NCI-H510A (cell line): ENCODE measurements around the gene MEF2D.

ENCODE experiments used
- DNase-seq: peaks from one replicate; lab custom pipeline; 2025; lab: John Stamatoyannopoulos, UW

Gene MEF2D

DNA sequence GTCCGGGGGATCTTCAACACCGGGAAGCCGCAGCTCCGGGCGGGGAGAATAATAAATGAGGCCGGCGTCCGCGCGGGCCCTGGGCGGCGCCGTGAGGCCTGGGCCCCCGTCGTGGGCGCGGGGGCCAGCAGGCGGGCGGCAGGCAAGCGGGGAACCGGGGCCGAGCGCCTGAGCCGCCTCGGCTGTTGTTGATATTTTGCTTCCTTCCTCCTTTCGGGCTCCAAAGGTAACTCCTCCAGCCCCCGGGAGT is at the start of gene MEF2D:
TSS of gene MEF2D (minus strand) at position 233 of the 250 bp plus-strand sequence. CDS start 17,483 bp downstream, outside the sequence.
- DNase-seq = no peak

DNA sequence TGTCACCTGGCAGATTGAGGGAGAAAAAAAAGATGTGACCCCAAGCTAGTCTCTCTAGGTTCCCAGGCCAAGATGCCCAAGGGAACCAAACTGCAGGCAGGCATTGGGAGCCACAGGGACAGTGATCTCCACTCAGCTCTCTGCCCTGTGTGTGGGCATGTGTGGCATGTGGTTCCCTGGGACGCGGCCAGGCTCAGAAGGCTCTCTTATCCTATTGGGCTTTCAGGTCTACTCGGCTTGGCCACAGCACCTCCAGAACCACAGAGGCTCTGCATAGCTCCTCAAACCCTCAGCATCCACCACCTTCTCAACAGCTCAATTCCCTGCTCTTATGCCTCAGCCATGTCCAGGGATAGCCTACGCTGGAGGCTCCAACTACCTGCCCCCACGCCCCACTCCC is 49.8 kb upstream of the MEF2D start:
- no peak for DNase-seq

DNA sequence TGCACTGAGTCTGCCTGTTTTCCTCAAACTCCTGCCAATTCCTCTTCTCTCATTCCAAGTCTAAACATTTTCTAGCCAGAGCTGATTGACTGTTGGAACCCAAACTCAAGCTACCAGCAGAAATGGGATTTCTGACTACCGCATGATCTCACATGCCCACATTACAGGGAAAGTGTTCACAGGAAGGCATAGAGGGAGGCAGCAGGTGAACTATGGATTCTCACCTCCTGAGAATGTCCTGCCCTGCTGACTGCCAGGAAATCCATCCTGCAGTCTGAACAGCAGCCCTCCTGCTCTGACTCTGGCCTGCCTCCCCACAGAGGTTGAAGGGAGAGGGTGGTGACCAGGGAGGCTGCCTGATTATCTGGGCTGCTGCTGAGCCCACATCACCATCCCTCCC is 49.3 kb upstream of the MEF2D start:
- DNase-seq = no peak

DNA sequence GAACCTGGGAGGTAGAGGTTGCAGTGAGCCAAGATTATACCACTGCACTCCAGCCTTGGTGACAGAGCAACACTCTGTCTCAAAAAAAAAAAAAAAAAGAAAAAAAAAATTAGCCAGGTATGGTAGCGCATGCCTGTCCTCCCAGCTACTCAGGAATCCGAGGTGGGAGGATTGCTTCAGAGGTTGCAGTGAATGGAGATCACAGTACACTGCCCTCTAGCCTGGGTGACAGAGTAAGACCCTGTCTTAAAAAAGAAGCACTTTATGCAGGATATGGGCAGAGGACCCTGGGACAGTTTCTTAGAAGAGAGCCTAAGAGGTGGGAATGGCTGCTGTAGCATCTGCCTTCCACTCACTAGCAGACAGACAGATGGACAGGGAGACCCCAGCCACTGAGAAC is 48.8 kb upstream of the MEF2D start:
- DNase-seq = no peak

DNA sequence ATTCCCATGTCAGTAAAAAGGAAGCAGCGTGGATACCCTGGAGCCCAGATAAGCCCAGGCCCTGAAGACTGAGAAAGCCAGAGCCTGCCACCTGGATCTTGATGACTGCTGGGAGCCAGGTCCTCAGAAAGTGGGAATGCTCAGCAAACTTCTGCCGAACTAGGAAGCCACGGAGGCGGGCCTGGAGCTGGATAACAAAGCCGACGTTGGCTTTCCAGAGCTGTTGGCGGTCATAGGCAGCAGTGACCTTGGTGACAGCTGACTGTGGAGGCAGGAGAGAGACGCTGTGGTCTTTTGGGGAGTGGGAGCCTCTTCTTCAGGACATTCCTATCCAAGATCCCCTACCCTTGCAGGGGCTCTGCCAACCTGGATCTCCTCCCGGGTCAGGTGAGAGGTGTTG is 47.4 kb upstream of the MEF2D start:
- DNase-seq = no peak

DNA sequence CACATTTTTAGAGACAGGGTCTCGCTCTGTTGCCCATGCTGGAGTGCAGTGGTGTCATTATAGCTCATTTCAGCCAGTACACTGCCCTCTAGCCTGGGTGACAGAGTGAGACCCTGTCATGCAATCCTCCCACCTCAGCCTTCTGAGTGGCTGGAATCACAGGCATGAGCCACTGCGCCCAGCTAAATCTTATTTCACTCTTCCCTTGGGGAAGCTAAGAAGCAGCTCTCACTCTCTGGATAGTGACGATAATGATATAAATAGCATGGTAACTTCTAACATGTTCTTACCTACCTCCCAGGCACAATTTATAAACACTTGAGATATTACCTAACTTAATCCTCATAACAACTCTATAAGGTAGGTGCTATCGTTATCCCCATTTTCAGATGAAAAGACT is 46.9 kb upstream of the MEF2D start:
- no peak for DNase-seq

DNA sequence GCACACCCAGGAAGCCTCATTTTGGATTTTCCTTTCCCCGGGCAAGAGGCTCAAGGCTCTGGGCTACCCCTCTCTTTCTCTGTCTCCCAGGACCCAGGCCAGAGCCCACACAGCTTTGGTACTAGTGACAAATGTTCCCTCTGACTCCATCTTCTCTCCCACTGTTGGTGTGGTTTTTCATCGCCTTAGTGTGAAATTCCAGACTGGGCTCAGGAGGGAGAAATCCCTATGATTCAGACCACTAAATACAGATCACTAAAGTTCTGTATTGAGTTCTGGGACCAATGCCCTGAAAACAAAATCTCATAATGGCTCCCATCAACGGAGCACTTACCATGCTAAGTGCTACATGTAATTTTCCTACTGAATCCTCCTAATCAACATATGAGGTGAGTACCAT is 45.7 kb upstream of the MEF2D start:
- DNase-seq = no peak

DNA sequence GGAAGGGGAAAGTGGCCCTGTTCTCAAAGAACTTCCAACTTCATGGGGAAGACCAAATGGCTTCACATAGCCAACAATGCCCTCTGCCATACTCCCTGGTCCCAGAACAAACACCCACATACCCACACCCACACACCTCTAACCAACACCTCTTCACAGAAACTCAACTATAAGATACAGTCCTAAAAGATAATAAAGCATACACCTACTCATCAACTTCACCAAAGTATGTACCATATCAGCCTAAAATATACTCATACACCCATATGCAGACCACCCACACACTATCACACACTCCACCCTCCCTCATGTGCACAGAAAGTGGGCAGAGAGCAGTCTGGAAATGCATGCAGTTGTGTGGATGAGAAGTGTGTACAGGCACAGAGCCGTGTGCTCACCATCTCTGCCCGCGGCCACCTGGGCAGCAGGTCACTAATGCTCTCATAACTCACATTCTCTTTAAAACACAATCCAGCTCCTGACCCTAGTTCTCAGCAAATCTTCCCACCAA is 44.1 kb upstream of the MEF2D start:
- no peak for DNase-seq

DNA sequence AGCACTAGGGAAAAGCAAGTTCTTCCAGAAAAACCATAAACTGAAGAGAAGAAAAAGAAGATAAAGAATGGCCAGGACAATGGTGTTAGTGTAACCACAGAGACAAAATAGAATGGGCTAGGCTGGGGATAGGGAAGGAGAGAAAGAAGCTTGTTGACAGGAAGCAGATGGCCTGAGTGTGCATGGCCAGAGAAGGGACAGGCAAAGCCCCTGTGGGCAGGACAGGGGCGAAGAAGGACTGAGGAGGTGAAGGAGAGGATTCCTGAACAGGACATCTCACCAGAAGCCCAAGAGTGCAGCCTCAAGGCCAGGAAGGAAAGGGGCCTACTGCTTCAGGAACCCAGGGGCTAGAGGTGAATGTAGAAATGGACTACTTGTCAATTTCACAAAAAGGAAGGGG is 42.5 kb upstream of the MEF2D start:
- DNase-seq = no peak

DNA sequence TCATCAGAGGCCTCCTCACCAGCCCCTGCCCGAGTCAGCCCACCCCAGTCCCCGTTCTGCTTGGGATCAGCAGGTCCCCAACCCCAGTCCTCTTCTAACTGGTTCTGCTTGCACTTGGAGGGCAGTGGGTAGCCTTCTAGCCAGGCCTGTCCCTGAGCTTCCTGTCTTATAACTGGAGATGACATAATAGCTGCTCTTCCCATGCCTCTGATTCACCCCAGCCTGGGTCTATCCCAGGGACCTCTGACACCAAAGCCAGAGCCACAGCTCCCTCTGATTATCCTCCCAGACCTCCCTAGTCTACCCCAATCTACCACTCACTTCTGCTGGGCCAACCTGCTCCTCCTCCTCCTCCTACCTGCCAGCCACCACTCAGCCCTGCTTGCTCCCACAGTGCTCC is 40.4 kb upstream of the MEF2D start:
- no peak for DNase-seq

DNA sequence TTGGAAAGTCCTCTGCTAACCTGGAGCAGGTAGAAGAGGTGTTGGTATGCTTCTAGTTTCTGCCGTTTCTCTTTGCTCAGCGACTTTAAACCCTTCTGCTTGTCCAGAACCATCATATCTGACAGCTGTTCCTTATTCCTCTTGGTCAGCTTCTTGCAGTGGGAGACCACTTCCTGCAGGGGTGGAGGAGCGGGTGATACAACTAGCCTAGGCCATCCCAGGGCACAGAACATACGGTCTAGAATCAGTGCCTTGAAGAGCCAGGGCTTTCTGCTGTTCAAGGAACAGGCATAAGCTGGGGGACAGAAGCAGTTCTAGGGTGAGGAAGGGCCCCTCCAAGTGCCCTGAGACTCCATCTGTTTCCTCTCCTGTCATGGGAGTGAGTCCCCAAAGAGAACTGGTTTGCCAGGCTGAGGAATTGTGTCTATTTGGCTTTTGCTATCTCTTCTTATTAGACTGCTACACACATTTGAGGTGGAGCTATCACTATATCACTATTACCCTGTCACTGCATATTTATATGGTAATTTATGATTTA is 39.3 kb upstream of the MEF2D start:
- no peak for DNase-seq

DNA sequence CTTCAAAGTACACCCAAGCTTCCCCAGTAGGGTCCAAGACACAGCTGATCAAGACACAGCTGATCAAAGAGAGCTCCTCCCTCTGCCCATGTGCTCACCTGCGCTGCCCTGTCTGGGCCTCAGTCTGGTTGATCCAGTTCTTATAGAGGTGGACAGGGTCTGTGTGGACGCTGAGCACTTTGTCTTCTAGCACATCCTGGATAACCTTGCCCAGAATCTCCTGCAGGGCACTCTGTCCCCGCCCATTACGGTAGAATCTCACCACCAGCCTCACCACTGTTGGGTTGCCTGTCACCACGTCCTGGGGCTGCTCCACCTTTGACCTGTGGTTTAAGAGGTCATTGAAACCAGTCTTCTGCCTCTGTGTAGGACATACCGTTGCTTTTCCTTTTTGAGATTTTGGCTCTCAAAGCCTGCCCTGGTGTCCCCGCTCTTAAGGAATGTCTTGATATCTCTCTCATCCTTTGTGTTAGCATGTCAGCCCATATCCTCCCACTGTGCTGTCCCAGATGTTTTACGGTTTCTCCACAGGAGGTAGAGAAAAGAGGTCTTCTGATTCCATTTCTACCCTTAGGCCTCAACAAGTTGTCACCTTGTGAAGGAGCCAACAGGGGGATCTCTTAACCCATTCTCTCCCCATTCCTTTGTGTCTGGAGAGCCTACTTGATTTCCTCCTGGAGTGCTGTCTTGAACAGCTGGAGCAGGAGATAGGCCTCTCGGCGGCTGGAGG is 38.3 kb upstream of the MEF2D start:
- DNase-seq = no peak

DNA sequence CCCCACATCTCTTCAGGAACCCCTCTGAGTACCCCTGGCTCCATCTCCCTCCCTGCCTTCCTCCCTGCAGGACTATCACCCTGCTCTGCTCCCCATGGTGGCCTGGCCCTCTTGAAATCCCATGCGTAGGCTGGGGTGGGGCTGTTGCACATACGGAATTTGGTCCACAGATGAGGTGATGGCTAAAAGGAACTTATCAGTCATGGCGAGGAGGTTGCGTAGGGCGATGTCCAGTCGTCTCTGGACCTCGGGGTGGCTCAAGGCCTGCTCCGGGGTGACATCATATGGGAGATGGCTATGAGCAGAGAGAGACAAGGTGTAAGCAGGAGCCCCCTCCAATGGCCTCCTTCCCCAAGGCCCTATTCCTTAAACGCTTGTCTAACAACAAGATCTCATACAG is 36.5 kb upstream of the MEF2D start:
- DNase-seq = no peak

DNA sequence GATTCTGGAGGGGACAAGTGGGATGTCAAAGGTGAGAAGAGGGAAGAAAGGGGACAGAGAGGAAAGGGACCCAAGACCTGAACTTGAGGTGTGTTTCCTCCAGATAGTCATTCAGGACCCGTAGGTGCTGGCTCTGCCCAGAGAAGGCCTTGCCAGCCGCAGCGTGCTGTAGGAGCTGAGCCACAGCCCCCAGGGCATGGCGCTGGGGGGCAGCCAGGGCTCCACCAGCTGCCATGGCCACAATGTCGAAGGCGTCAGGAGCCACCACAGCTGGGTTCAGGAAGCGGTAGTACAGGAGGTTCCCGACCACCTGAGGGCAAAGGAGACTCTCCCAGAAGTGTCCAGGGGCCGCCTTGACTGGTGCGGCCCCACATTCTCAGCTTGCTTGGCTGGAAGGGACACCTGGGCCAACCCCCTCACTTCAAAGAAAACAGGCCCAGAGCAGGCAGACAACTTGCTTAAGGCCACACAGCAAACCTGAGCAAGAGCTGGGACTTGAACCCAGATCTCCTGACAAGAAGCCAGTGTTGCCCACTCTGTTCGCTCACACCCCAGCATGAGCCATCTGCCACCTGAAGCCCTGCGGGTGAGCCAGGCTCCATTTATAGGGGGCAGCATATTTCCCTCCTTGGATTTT is 34.0 kb upstream of the MEF2D start:
- DNase-seq = no peak

DNA sequence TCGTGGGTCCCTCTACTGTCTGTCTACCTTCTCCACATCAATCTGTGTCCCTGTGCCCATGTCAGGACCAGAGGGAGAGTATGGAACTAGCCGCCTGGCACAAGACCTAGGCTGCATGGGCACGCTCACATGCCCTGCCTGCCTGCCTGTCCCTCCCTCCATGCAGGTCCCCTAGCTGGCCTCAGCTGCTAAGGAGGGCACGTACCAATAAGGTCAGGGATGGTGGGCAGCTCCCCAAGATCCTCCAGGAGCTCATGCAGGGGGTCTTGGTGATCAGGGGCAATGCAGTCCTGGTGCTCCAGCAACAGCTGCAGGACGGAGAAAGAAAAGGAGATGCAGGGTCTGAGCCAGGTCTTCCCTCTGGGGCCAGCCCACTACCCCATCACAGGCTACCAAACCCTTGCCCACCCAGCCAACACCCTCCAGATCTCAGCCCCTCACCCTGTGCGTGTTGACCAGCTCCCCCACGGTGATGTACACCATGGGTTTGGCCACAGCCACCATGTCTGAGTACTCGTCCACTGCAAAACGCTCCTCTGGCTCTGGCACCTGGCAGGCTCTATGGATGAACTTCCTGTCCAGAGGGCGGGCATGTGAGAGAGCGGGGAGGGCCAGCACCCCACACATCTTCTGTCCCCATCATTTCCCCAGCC is 33.1 kb upstream of the MEF2D start:
- DNase-seq = no peak

DNA sequence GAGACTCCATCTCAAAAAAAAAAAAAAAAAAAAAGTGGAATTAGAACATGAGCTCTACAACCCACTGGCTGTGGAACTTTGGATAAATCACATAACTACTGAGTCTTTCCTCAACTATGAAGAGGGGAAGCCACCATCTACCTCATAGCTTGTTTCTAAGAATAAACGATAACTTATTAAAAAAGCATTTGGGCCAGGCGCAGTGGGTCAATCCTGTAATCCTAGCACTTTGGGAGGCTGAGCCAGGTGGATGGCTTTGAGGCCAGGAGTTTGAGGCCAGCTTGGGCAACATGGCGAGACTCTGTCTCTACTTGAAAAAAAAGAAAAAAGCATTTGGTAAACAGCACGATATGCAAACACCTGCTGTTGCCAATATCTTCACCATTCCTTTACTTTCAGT is 31.8 kb upstream of the MEF2D start:
- DNase-seq = no peak

DNA sequence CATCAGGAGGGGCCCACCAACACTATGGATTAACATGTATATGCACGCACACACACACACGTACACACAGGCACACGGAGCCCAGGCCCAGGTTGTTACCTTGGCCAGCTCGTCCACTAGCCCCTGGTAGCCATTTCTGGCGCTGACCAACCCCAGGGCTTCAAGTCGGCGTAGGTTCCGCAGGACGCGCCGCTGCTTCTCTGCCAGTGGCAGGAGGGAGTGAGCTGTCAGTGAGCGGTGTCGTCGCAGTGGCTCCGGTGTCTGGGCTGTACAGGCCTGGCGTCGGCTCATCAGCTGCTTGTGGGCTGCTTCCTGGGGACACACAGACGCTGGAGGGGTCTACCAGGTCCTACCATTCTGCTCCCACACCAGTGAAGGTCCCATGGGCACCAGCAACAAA is 29.4 kb upstream of the MEF2D start:
- no peak for DNase-seq

DNA sequence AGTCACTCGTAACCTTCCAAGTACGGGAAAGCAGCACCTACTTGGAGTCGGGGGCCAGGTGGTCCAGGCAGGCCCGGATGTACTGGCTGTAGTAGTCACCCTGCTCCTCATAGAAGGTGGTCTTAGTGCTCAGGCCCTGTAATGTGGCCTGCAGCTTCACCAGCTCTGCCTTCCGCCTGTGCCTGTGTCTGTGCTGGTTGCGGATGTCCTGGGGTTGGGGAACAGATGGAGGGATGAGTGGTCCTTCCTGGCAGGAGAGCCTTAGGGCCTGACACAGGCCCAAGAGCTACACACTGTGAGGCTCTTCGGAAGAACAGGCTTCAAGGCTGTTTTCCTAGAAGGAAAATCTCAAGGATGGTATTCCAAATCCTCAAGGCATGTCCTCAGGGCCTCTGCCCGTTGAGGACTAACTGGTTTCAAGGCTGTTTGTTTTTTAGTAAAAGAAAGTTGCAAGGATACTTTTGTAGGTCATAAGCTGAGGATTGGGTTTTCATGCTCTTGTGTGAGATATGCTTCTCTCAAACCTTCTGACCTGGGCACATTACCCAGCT is 28.4 kb upstream of the MEF2D start:
- no peak for DNase-seq

DNA sequence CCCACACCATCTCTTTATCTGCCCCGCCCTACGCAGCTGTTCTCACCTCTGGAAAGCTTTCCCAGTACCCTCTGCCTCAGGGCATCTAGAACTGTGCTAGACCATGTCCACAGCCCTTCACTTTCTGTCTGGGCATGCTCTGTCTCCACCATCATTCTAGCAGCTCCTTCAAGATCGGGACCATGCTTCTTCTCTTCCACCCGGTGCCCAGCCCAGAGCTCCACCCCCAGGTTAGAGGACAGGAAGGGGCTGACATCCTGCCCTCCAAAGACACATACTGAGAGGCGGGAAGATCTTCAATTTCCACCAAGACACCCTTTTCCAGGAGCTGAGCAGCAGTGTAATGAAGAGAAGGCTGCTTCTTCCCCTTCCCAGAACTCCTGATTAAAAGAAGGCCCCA is 27.7 kb upstream of the MEF2D start:
- DNase-seq = no peak

DNA sequence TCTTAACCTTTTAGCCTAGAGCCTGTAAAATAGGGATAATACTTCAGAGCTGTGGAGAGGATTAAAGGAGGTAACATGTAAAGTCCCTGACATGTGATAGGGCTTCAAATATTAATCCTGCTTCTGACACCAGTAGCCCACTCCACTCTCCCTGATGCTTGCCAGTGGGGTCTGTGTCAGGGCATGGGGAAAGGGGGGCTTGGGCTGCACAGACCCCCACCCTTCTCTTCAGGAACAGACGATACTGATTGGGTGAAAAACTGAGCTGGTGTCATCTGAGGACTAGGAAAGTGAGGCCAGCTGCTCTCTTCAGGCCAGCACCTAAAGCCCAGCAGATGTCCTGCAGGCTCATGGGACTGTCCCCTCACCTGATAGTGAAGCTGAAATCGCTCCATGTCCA is 27.0 kb upstream of the MEF2D start:
- DNase-seq = no peak

DNA sequence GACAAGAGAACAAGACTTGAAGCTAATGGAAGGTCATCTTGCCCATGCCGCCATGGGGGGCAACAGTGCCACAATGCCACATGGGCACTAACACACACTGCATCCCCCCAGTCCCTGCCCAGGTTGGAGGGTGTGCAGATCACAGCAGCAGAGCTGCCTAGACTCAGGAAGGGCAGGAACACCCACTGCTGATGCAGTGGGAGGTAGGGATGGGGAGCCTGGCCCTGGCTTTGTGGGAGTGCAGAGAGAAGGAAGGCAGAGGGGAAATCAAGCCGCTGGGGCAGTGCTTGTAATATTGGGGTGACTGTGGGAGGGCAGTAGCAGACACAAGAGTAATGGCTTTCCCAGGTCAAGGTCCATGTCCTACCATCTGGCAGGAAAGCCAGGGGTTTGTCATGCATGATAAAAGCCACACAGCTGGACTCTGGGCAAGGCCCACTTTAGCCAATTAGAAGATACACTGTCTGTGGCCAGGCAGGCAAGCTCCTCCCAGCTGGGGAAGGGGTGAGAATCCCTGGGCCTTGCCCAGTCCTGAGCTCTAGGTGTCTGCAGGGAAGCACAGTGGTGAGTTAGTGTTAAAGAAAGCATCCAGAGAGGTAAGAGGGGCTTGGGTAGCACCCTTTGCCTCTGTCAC is 25.4 kb upstream of the MEF2D start:
- DNase-seq = no peak

DNA sequence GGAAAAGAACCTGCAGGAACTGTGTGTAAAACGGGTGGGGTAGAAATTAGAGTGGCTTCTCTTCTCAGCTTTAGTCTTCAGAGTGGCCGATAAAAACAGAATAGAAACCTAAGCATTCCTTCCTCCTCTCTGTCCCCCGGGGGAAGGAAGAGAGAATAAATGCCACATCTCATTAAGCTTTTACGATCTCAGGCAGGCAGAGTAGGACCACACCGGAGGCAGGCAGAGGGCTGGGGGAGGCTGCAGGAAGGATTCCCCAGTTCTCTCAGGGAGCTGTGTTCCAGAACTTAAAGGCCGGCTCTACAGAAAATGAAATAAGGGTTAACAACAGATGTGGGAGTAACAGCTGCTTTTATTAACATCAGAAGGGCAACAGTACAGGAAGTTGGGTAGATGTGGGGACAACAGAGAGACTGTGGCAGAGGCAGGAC is 24.5 kb upstream of the MEF2D start:
- no peak for DNase-seq

DNA sequence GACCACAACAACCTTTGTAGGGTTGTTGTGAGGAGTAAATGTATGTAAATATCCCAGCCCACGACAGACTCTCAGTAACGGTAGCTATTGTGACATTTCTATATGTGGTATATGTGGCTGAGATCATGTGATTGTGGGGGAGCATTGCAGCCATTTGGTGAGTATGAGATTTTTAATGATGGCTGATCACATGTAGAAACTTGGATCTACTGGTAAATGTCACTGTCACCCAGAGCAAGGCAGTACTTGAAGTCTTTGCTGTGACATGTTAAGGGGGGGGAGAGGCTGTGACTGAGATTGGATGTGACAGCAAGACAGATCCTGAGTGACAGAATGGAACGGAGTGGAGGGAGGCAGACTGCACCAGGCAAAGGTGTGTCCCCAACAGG is 23.9 kb upstream of the MEF2D start:
- DNase-seq = no peak
